ENCODE data around the gene DPH5.

DPH5 gene

GRCh38 chr1:100941580-100942216 is 83.9 kb downstream of the DPH5 start:
- no peak for DNase-seq (ENCODE audit: low spot score)

DNA sequence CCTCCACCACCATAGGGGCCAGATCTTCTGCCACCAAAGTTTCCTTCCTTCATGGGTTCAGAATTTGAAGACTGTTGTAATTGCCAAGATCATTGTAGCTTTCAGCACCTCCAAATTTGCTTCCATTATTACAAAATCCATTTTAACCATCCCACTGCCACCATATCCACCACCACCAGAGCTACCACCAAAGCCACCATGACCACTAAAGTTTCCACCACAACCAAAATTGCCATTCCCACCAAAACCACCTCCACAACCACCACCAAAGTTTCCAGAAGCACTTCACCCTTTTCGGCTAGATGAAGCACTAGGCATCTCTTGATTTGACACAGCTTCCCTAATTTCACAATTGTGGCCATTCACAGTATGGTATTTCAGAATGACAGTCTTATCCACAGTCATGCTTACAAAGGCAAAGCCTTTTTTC is 84.5 kb downstream of the DPH5 start:
- no peak for DNase-seq (ENCODE audit: low spot score)

Data from globus pallidus (tissue), 1 donor.